ENCODE data around the gene CRTAP. TPM values are rescaled to one million over a fixed set of nuclear protein-coding genes. Genes with fewer than 3 reads are reported as not detected.

CRTAP gene
- total and polyA plus RNA-seq, 7 donors: 25.7 to 509 (median 245) TPM

DNA sequence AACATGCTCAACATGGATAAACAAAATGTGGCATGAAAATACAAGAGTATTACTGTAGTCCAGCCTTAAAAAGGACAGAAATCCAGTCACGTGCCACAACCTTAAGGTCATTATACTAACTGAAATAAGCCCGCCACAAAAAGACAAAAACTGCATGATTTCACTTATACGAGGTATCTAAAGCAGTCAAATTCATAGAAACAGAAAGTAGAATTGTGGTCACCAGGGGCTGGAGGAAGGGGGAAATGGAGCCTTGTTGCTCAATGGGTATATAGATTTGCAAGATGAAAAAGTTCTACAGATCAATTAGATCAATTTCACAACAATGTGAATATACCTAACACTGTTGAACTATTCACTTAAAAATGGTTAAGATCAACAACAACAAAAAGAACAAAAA lies 24.3 kb upstream of the CRTAP start:
- no peaks in the 10 kb centered on the region for H3K9me3 ChIP-seq
- no peak for DNase-seq
- peaks cover 0 to 14% (median 5%) of the 10 kb centered on the region in 4 donors for H3K4me1 ChIP-seq
- intact Hi-C loops (cut with DNase I): no loop called here
- no peaks in the 10 kb centered on the region for H3K27me3 ChIP-seq
- peaks cover 0 to 44% (median 12%) of the 10 kb centered on the region in 4 donors for H3K36me3 ChIP-seq
- TF ChIP-seq POLR2A (IDR thresholded peaks at IDR 0.05) (no peak), EP300 (IDR thresholded peaks at IDR 0.05) (no peak), POLR2AphosphoS5 (IDR thresholded peaks at IDR 0.05) (no peak), CTCF (IDR thresholded peaks at IDR 0.05) (no peak)
- H3K27ac ChIP-seq: no peak overlapping the region
- WGBS, 2 donors: 44 to 86% methylated on average over 3 of the region's 3 CpGs
- no peak overlapping the region for H3K4me3 ChIP-seq

- no peak for TF ChIP-seq POLR2A (IDR thresholded peaks at IDR 0.05)
- TF ChIP-seq CTCF (IDR thresholded peaks at IDR 0.05): no peak
- TF ChIP-seq EP300 (IDR thresholded peaks at IDR 0.05): no peak
- no peak for TF ChIP-seq POLR2AphosphoS5 (IDR thresholded peaks at IDR 0.05)
- 83% methylated on average over 6 of the region's 6 CpGs for WGBS, 2 donors
- intact Hi-C loops (cut with DNase I): no loop called here
- Histone ChIP-seq H3K4me3 (no peak overlapping the region), H3K4me1 (peaks cover 0 to 15% (median 13%) of the 10 kb centered on the region in 4 donors), H3K36me3 (peaks cover 0 to 45% (median 12%) of the 10 kb centered on the region in 4 donors), H3K27me3 (no peaks in the 10 kb centered on the region), H3K9me3 (no peaks in the 10 kb centered on the region), H3K27ac (no peak overlapping the region)
- DNase-seq: no peak
These were observed 22.1 kb upstream of the CRTAP start for GRCh38 chr3:33091746-33092145.

- DNase-seq: no peak
- H3K27me3 ChIP-seq: no peaks in the 10 kb centered on the region
- H3K36me3 ChIP-seq: peaks cover 0 to 45% (median 12%) of the 10 kb centered on the region in 4 donors
- peaks cover 0 to 18% (median 15%) of the 10 kb centered on the region in 4 donors for H3K4me1 ChIP-seq
- no peak overlapping the region for H3K4me3 ChIP-seq
- WGBS, 2 donors: 91 to 92% methylated on average over 9 of the region's 9 CpGs
- no peak overlapping the region for H3K27ac ChIP-seq
- TF ChIP-seq POLR2AphosphoS5 (IDR thresholded peaks at IDR 0.05) (no peak), POLR2A (IDR thresholded peaks at IDR 0.05) (no peak), EP300 (IDR thresholded peaks at IDR 0.05) (no peak), CTCF (IDR thresholded peaks at IDR 0.05) (no peak)
- intact Hi-C loops (cut with DNase I): no loop called here
- H3K9me3 ChIP-seq: no peaks in the 10 kb centered on the region
These were observed 21.1 kb upstream of the CRTAP start for GRCh38 chr3:33092496-33093254.

- 97% methylated on average over 11 of the region's 11 CpGs for WGBS, 2 donors
- DNase-seq: no peak
- Histone ChIP-seq H3K9me3 (no peaks in the 10 kb centered on the region), H3K4me3 (no peak overlapping the region), H3K36me3 (peaks cover 0 to 45% (median 12%) of the 10 kb centered on the region in 4 donors), H3K27me3 (no peaks in the 10 kb centered on the region), H3K27ac (no peak overlapping the region), H3K4me1 (peaks cover 0 to 20% (median 15%) of the 10 kb centered on the region in 4 donors)
- intact Hi-C loops (cut with DNase I): no loop called here
- TF ChIP-seq CTCF (IDR thresholded peaks at IDR 0.05) (no peak), POLR2A (IDR thresholded peaks at IDR 0.05) (no peak), EP300 (IDR thresholded peaks at IDR 0.05) (no peak), POLR2AphosphoS5 (IDR thresholded peaks at IDR 0.05) (no peak)
These were observed 20.0 kb upstream of the CRTAP start for GRCh38 chr3:33093847-33094246.

All from sigmoid colon (tissue), 7 donors.